Fibroblast of lung (primary cell): Measurements from ENCODE around the gene DISP3. TPM values are rescaled to one million over a fixed set of nuclear protein-coding genes. Genes with fewer than 3 reads are reported as not detected.

Experiments used
- DNase-seq, 2 donors: peaks; one replicate each; pipeline versions ENCODE4 v3.0.0 to v3.0.0-alpha.2; 2010; ENCODE audit warnings: low read depth in 2 of 2
- H2AFZ ChIP-seq: 2 replicates; pipeline ENCODE4 v1.5.1; 2012; ENCODE audit warnings: low read length, control low read depth, inconsistent platforms
- H3K27ac ChIP-seq: 2 replicates; pipeline ENCODE4 v1.5.1; 2011; ENCODE audit warnings: low read length, control low read depth; ENCODE audit not compliant: insufficient read depth
- H3K27me3 ChIP-seq: 2 replicates; pipeline ENCODE4 v1.5.1; 2011; ENCODE audit warnings: mild to moderate bottlenecking, low read length; ENCODE audit not compliant: control insufficient read depth, insufficient read depth
- H3K36me3 ChIP-seq: 2 replicates; pipeline ENCODE4 v1.5.1; 2011; ENCODE audit warnings: low read length; ENCODE audit not compliant: control insufficient read depth, insufficient read depth
- H3K4me1 ChIP-seq: 2 replicates; pipeline ENCODE4 v1.5.1; 2011; ENCODE audit warnings: low read length; ENCODE audit not compliant: control insufficient read depth, insufficient read depth; ENCODE audit errors: extremely low read depth
- H3K4me2 ChIP-seq: 2 replicates; pipeline ENCODE4 v1.5.1; 2011; ENCODE audit warnings: low read length, control low read depth; ENCODE audit not compliant: insufficient read depth; ENCODE audit errors: extremely low read depth
- H3K4me3 ChIP-seq, 4 experiments: fragments of 200-600 bp in 1 of 4; sonication (generic) in 1 of 4; replicated peaks in 1 of 4; 2 replicates each; pipeline ENCODE4 v1.5.1; 2011 to 2016; ENCODE audit warnings: low read length in 4 of 4, low read depth in 3 of 4, mild to moderate bottlenecking in 3 of 4, control low read depth in 2 of 4, inconsistent platforms in 1 of 4, mixed read lengths in 1 of 4; ENCODE audit not compliant: insufficient read depth in 1 of 4; ENCODE audit errors: control extremely low read depth in 1 of 4
- H3K79me2 ChIP-seq: 2 replicates; pipeline ENCODE4 v1.5.1; 2012; ENCODE audit warnings: mild to moderate bottlenecking, low read length, inconsistent platforms; ENCODE audit not compliant: control insufficient read depth, insufficient read depth
- H3K9ac ChIP-seq: 2 replicates; pipeline ENCODE4 v1.5.1; 2011; ENCODE audit warnings: mild to moderate bottlenecking, low read length, control low read depth; ENCODE audit not compliant: insufficient read depth
- H3K9me3 ChIP-seq: 2 replicates; pipeline ENCODE4 v1.5.1; 2012; ENCODE audit warnings: low read depth, low read length; ENCODE audit not compliant: control insufficient read depth, insufficient read depth
- H4K20me1 ChIP-seq: 2 replicates; pipeline ENCODE4 v1.5.1; 2011; ENCODE audit warnings: low read length; ENCODE audit not compliant: control insufficient read depth, insufficient read depth; ENCODE audit errors: extremely low read depth
- CTCF ChIP-seq, 2 donors: IDR thresholded peaks in 1 of 2; conservative IDR thresholded peaks in 1 of 2; 1 replicate in 1 of 2; 2 replicates in 1 of 2; pipeline ENCODE4 v1.5.1; 2011 to 2012; ENCODE audit warnings: low read length in 2 of 2, control low read depth in 1 of 2, inconsistent platforms in 1 of 2, low read depth in 1 of 2, mild to moderate bottlenecking in 1 of 2
- EZH2 ChIP-seq: IDR thresholded peaks from 2 replicates; pipeline ENCODE4 v1.5.1; 2012; ENCODE audit warnings: low read length, control low read depth, mild to moderate bottlenecking; ENCODE audit errors: missing control alignments
- polyA plus RNA-seq, 2 donors: library from polyadenylated mRNA; depleted of rRNA in 1 of 2; stranded (reverse) in 1 of 2; unstranded in 1 of 2; fragments of >200 nt; gene quantifications; 2 replicates each; pipeline ENCODE4 v1.2.1, GENCODE V29; 2011 to 2012; ENCODE audit warnings: missing spikeins in 1 of 2
- total RNA-seq: library from RNA; depleted of rRNA; stranded (reverse); fragments of >200 nt; gene quantifications from 2 replicates; pipeline ENCODE4 v1.2.1, GENCODE V29; 2014

Gene DISP3
- total and polyA plus RNA-seq, 2 donors (not counting 1 experiment from before 2014, with no cell fraction given): 0.02 TPM; not detected in 1

- no peaks in the 10 kb centered on the region for H3K4me1 ChIP-seq
- H3K9me3 ChIP-seq: no peaks in the 10 kb centered on the region
- no peaks in the 10 kb centered on the region for H4K20me1 ChIP-seq
- H3K36me3 ChIP-seq: no peaks in the 10 kb centered on the region
- no peak overlapping the region for H3K27ac ChIP-seq
- no peak overlapping the region for H3K4me2 ChIP-seq
- no peaks in the 10 kb centered on the region for H3K27me3 ChIP-seq
- no peak overlapping the region for H3K9ac ChIP-seq
- H3K79me2 ChIP-seq: no peaks in the 10 kb centered on the region
- no peak overlapping the region for H2AFZ ChIP-seq
- DNase-seq: no peak
- TF ChIP-seq CTCF (conservative IDR thresholded peaks at IDR 0.05 in 1 of 2, IDR thresholded peaks at IDR 0.05 in 1 of 2; ENCODE audit: low read depth in 1 of 2, low read length in 2 of 2): no peak
- TF ChIP-seq EZH2: no peak
- no peak overlapping the region for H3K4me3 ChIP-seq
These were observed 7.5 kb upstream of the DISP3 start for GRCh38 chr1:11471473-11471872.

GRCh38 chr1:11472284-11472683, 6.7 kb upstream of the DISP3 start:
- H3K4me2 ChIP-seq: no peak overlapping the region
- H2AFZ ChIP-seq: no peak overlapping the region
- TF ChIP-seq CTCF (conservative IDR thresholded peaks at IDR 0.05 in 1 of 2, IDR thresholded peaks at IDR 0.05 in 1 of 2; ENCODE audit: low read depth in 1 of 2, low read length in 2 of 2) (no peak), EZH2 (no peak)
- H3K4me3 ChIP-seq: no peak overlapping the region
- no peaks in the 10 kb centered on the region for H3K9me3 ChIP-seq
- no peaks in the 10 kb centered on the region for H3K27me3 ChIP-seq
- H3K79me2 ChIP-seq: no peaks in the 10 kb centered on the region
- no peak for DNase-seq
- no peaks in the 10 kb centered on the region for H4K20me1 ChIP-seq
- no peaks in the 10 kb centered on the region for H3K4me1 ChIP-seq
- no peaks in the 10 kb centered on the region for H3K36me3 ChIP-seq
- H3K9ac ChIP-seq: no peak overlapping the region
- no peak overlapping the region for H3K27ac ChIP-seq

DNA sequence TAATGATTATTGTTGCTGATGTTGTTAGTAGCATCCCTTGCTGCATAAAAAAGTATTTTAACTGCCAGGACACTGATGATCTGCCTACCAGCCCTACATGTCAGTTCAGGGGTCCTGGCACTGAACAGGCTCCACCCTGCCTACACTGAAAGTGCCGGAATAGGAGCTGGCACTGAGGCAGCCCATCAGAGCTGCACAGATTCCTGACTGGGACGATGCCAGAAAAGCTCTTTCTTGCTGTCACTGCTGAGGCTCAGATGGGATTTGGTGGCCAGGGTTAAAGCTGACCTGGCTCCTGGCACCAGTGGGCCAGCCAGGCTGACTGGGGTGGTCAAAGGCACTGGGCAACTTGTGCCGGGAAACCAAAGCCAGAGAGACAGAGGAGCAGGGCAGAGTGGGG, 6.2 kb upstream of the DISP3 start:
- no peak overlapping the region for H3K9ac ChIP-seq
- H4K20me1 ChIP-seq: no peaks in the 10 kb centered on the region
- no peaks in the 10 kb centered on the region for H3K36me3 ChIP-seq
- no peaks in the 10 kb centered on the region for H3K79me2 ChIP-seq
- H3K4me1 ChIP-seq: no peaks in the 10 kb centered on the region
- peaks cover 2% of the 10 kb centered on the region for H3K27me3 ChIP-seq
- no peak overlapping the region for H2AFZ ChIP-seq
- H3K9me3 ChIP-seq: no peaks in the 10 kb centered on the region
- H3K27ac ChIP-seq: no peak overlapping the region
- no peak overlapping the region for H3K4me2 ChIP-seq
- TF ChIP-seq EZH2 (no peak), CTCF (conservative IDR thresholded peaks at IDR 0.05 in 1 of 2, IDR thresholded peaks at IDR 0.05 in 1 of 2; ENCODE audit: low read depth in 1 of 2, low read length in 2 of 2) (no peak)
- no peak overlapping the region for H3K4me3 ChIP-seq
- DNase-seq: no peak
